GM19324 (cell line): ENCODE data around the gene EEIG1.
A peak's percentile ranks its signal among the peaks of the same experiment; 100 is the strongest.

Experiments
- ATAC-seq: cut with Tn5 transposase; IDR thresholded peaks from one replicate; pipeline ENCODE4 v1.9.1; 2021; ENCODE audit warnings: mild to moderate bottlenecking, moderate library complexity; ENCODE audit not compliant: unreplicated experiment, low FRiP score

EEIG1 gene

GRCh38 chr9:127942216-127943010, 38.4 kb downstream of the EEIG1 start:
- no peak for ATAC-seq

GRCh38 chr9:127941961-127942215, 38.9 kb downstream of the EEIG1 start:
- ATAC-seq = no peak

- no peak for ATAC-seq
These were observed 39.5 kb downstream of the EEIG1 start for GRCh38 chr9:127941062-127941960.

- ATAC-seq = no peak
These were observed 40.2 kb downstream of the EEIG1 start for GRCh38 chr9:127940593-127940992.

DNA sequence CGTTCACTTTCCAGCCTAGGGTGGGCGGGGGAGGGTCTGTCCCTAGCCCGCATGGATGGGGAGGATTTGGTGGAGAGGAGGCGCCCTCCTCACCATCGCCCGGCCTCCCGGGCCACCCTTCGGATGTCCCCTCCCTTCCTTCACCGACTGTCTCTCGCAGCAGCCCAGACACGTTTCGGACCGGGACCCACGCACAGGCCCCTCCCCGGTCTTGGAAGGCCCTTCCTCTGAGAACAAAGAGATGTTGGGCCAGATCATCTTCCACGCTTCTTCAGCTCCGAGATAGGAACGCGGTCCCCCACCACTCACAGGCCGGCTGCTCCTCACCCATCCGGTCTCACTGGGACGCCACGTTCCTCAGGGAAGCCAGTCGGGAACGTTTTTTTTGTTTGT, 42.5 kb downstream of the EEIG1 start:
- no peak for ATAC-seq

GRCh38 chr9:127937388-127938297, 43.1 kb downstream of the EEIG1 start, which contains the start of gene DPM2:
Gene DPM2 (minus strand): TSS chr9:127937854. CDS start chr9:127937820, 34 bp downstream.
- ATAC-seq = peak; percentile 86

- no peak for ATAC-seq
These were observed 43.8 kb downstream of the EEIG1 start for GRCh38 chr9:127937056-127937387.

DNA sequence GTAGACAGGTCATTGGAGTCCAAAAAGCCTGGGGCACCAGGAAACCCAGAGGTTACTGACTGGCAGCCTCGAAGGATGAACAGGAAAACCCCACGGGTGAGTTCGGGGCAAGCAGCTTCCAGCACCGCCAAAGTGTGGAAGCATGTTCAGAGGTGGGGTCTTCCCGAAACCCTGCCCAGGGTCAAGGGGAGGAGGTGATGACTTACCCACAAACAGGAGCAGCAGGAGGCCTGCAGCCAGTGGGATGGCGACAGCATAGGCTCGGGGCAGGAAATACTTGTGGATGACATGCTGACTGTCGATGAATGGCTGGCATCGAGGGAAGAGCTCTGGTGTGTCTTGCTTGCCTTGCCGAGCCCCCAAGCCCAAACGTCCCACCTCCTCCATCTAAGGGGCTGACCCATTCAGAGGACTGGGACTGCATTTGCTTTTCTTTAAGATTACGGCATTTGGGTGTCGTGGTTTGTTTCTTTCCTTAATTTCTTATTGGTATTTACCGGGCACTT, 44.4 kb downstream of the EEIG1 start:
- ATAC-seq = no peak

DNA sequence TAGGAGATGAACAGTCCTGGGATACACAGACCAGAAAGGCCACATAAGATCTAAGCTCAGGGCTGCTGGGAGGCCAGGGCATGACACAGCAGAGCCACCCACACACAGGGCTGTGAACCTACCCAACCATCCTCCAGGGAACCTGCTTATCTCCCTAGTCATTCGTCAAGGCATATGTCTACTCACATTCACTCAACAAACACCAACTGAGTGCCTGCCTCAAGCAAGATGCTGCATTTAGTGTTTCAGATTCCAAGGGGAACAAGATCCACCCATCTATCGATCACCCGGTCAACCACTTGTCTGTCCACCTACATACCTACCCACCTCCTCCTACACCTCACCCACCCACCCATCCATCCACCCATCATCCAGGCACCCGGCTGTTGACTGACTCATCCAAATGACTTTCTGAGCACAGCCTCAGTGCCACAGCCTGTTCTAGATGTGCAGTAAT, 45.0 kb downstream of the EEIG1 start:
- ATAC-seq = no peak

- no peak for ATAC-seq
These were observed 45.8 kb downstream of the EEIG1 start for GRCh38 chr9:127934986-127935385.

DNA sequence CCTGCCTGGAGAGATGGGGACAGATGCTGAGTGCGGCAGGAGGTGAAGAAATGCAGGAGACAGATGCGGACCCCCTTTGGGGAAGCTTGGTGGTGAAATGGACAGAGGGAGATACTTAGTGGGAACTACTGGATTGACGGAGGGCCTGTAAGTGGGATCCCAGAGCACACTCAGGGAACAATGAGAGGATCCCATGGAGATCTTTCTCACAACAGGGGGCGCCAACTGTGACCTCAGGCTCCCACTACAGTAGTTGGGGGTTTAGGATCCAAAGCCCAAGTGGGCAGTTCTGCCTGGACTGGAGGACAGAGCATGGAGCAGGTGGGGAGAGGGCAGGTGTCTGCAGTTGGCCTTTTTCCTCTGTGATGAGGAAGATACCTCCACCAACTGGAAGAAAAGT, 46.5 kb downstream of the EEIG1 start:
- ATAC-seq = no peak

DNA sequence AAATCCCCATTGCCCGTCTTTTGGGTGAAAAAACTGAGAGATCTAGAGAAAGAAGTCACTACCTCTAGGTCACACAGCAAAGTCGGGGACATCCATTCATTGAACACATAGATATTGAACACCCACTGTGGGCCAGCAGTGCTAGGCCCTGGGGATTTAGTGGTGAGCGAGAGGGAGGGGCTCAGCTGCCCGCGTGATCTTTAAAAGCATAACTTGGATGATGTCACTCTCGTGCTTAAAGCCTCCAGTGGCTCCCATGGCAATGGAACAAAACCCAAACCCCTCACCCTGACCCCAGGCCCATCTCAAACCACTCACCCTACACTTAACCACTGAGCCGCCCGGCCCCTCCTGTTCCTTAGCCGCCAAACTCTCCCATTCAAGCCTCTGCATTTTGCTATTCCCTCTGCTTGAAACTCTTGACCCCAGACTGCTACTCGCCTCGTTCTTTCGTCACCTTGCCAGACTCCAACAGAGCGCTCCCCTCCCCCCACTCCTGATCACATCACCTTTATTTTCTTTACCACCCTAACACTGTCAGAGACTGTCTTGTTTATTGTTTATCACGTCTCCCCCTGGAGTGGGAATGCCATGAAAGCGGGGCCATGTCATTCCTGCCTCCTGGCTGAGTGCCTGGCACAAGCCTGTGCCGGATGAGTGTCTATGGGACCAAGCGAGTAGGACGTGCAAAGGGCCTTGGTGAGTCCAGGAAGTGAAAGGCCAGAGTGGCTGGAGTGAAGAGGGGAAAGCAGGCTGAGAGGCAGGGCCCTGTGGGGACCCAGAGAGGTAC, 49.5 kb downstream of the EEIG1 start:
- ATAC-seq = peak; percentile 13
